ENCODE measurements around the gene RUNX1. TPM values are rescaled to one million over a fixed set of nuclear protein-coding genes. Genes with fewer than 3 reads are reported as not detected.
A peak's percentile ranks its signal among the peaks of the same experiment; 100 is the strongest.

RUNX1 gene
- total and polyA plus RNA-seq, 10 of the 15 experiments (the other 5 are each of a cell fraction or from before 2014, with no cell fraction given), result 0.90 to 15.2 (median 4.1) TPM

DNA sequence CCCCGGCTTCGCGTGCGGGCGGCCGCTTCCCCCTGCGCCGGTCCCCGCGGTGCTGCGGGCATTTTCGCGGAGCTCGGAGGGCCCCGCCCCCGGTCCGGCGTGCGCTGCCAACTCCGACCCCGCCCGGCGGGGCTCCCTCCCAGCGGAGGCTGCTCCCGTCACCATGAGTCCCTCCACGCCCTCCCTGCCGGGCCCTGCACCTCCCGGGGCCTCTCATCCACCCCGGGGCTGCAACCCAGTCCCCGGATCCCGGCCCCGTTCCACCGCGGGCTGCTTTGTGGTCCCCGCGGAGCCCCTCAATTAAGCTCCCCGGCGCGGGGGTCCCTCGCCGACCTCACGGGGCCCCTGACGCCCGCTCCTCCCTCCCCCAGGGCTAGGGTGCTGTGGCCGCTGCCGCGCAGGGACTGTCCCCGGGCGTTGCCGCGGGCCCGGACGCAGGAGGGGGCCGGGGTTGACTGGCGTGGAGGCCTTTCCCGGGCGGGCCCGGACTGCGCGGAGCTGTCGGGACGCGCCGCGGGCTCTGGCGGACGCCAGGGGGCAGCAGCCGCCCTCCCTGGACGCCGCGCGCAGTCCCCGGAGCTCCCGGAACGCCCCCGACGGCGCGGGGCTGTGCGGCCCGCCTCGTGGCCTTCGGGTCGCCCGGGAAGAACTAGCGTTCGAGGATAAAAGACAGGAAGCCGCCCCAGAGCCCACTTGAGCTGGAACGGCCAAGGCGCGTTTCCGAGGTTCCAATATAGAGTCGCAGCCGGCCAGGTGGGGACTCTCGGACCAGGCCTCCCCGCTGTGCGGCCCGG lies 159.2 kb downstream of the RUNX1 start (continued):
- TF ChIP-seq BHLHE40 (IDR thresholded peaks at IDR 0.05; ENCODE audit: borderline replicate concordance in 1 of 2, low read depth in 2 of 2, low read length in 1 of 2), result peak in 1 of 2 experiments; percentile 21; a peak in 1 of 4 replicates
- no peak for TF ChIP-seq BCL11A (IDR thresholded peaks at IDR 0.05; ENCODE audit: low read depth, low read length)
- TF ChIP-seq BCLAF1 (IDR thresholded peaks at IDR 0.05), result no peak
- no peak for TF ChIP-seq NR2C1 (IDR thresholded peaks at IDR 0.05)
- TF ChIP-seq STAT1 (conservative IDR thresholded peaks at IDR 0.05), result 0 out of 2 replicates have a peak, but pooled peaks have one; percentile 34
- TF ChIP-seq GATAD2B (conservative IDR thresholded peaks at IDR 0.05; ENCODE audit: low read depth), result peak; percentile 82
- no peak for TF ChIP-seq SP1 (IDR thresholded peaks at IDR 0.05; ENCODE audit: low read depth, low read length)
- TF ChIP-seq JUND (IDR thresholded peaks at IDR 0.05; ENCODE audit: low read depth, low read length), result no peak
- 0 out of 2 replicates have a peak, but pooled peaks have one; percentile 3 for TF ChIP-seq TCF12 (IDR thresholded peaks at IDR 0.05; ENCODE audit: low read depth, low read length)
- TF ChIP-seq IRF4 (IDR thresholded peaks at IDR 0.05; ENCODE audit: low read depth, low read length), result 0 out of 2 replicates have a peak, but pooled peaks have one; percentile 14
- TF ChIP-seq ZNF207 (IDR thresholded peaks at IDR 0.05; ENCODE audit: borderline replicate concordance), result 0 out of 2 replicates have a peak, but pooled peaks have one; percentile 43
- no peak for TF ChIP-seq TCF7 (IDR thresholded peaks at IDR 0.05; ENCODE audit: borderline replicate concordance)
- TF ChIP-seq CBFB (IDR thresholded peaks at IDR 0.05; ENCODE audit: low read depth), result no peak
- 0 out of 4 replicates have a peak, but pooled peaks of 1 of the 2 experiments have one; percentile 37 for TF ChIP-seq SRF (IDR thresholded peaks at IDR 0.05; ENCODE audit: low read depth in 2 of 2, low read length in 2 of 2)
- no peak for TF ChIP-seq RAD51 (IDR thresholded peaks at IDR 0.05)
- TF ChIP-seq SMC3 (IDR thresholded peaks at IDR 0.05; ENCODE audit: borderline replicate concordance, low read length), result peak; percentile 70
- no peak for TF ChIP-seq MYB (IDR thresholded peaks at IDR 0.05; ENCODE audit: borderline replicate concordance, low read depth, low read length)
- TF ChIP-seq YY1 (IDR thresholded peaks at IDR 0.05; ENCODE audit: low read depth, low read length), result peak; percentile 65; the same call in 1 of the 2 replicates
- TF ChIP-seq ZNF687 (IDR thresholded peaks at IDR 0.05), result 0 out of 2 replicates have a peak, but pooled peaks have one; percentile 33
- no peak for TF ChIP-seq E4F1 (IDR thresholded peaks at IDR 0.05; ENCODE audit: borderline replicate concordance, partially characterized antibody)
- TF ChIP-seq SMARCA5 (IDR thresholded peaks at IDR 0.05), result peak; percentile 84; the same call in 1 of the 2 replicates

Measured in GM12878 (cell line).